Left hindlimb (tissue), 1 donor: ENCODE data around the gene CEP112.
"Not testable (repeated sequence)": the region's sequence is repeated elsewhere in the genome, so short reads cannot be mapped to it uniquely, and the experiment has no call there.

Experiments used
- DNase-seq: peaks from one replicate; pipeline ENCODE4 v3.0.0-alpha.2; 2018

The CEP112 gene

GRCh38 chr17:65811043-65811442 is 380.9 kb downstream of the CEP112 start:
- DNase-seq: no peak

- DNase-seq: no peak
Measured at GRCh38 chr17:65809366-65809765, 382.6 kb downstream of the CEP112 start.

- not testable (repeated sequence) for DNase-seq
Measured at GRCh38 chr17:65808566-65808965, 383.4 kb downstream of the CEP112 start.

GRCh38 chr17:65807361-65807760 is 384.6 kb downstream of the CEP112 start:
- DNase-seq: no peak

GRCh38 chr17:65801513-65801912 is 390.4 kb downstream of the CEP112 start:
- DNase-seq: no peak

GRCh38 chr17:65800655-65801054 is 391.3 kb downstream of the CEP112 start:
- DNase-seq: no peak

- no peak for DNase-seq
Measured at GRCh38 chr17:65799869-65800268, 392.1 kb downstream of the CEP112 start.

- no peak for DNase-seq
Measured at GRCh38 chr17:65799454-65799853, 392.5 kb downstream of the CEP112 start.

GRCh38 chr17:65797809-65798208 is 394.1 kb downstream of the CEP112 start:
- no peak for DNase-seq

- no peak for DNase-seq
Measured at GRCh38 chr17:65797101-65797500, 394.8 kb downstream of the CEP112 start.

GRCh38 chr17:65794572-65794971 is 397.4 kb downstream of the CEP112 start:
- no peak for DNase-seq

GRCh38 chr17:65790241-65790640 is 401.7 kb downstream of the CEP112 start:
- DNase-seq: no peak

- no peak for DNase-seq
Measured at GRCh38 chr17:65787503-65787902, 404.4 kb downstream of the CEP112 start.

- no peak for DNase-seq
Measured at GRCh38 chr17:65786479-65786878, 405.5 kb downstream of the CEP112 start.

- DNase-seq: no peak
Measured at GRCh38 chr17:65785109-65785508, 406.8 kb downstream of the CEP112 start.

GRCh38 chr17:65783845-65784334 is 408.0 kb downstream of the CEP112 start:
- DNase-seq: no peak

GRCh38 chr17:65782104-65782706 is 409.7 kb downstream of the CEP112 start:
- not testable (repeated sequence) for DNase-seq

- DNase-seq: no peak
Measured at GRCh38 chr17:65780111-65780510, 411.8 kb downstream of the CEP112 start.

- no peak for DNase-seq
Measured at GRCh38 chr17:65776890-65777289, 415.0 kb downstream of the CEP112 start.

GRCh38 chr17:65774787-65775186 is 417.1 kb downstream of the CEP112 start:
- DNase-seq: peak; percentile 68

GRCh38 chr17:65772989-65773388 is 418.9 kb downstream of the CEP112 start:
- DNase-seq: no peak

GRCh38 chr17:65771704-65772103 is 420.2 kb downstream of the CEP112 start:
- DNase-seq: no peak

GRCh38 chr17:65763786-65764185 is 428.1 kb downstream of the CEP112 start:
- no peak for DNase-seq

GRCh38 chr17:65762973-65763372 is 429.0 kb downstream of the CEP112 start:
- DNase-seq: no peak

GRCh38 chr17:65759532-65759931 is 432.4 kb downstream of the CEP112 start:
- DNase-seq: no peak
